Measurements from ENCODE around the gene ZSWIM1. TPM values are rescaled to one million over a fixed set of nuclear protein-coding genes. Genes with fewer than 3 reads are reported as not detected.
"Not testable (repeated sequence)": the region's sequence is repeated elsewhere in the genome, so short reads cannot be mapped to it uniquely, and the experiment has no call there.

ZSWIM1 gene
- total RNA-seq, 4 donors from 2014 or later: 9.7 to 18.4 (median 15.0) TPM

- H3K27ac ChIP-seq: no peak overlapping the region
- no peaks in the 10 kb centered on the region for H3K9me3 ChIP-seq
- H3K4me1 ChIP-seq: peaks cover 23% of the 10 kb centered on the region
- H3K36me3 ChIP-seq: no peaks in the 10 kb centered on the region
- H3K27me3 ChIP-seq: no peaks in the 10 kb centered on the region
- WGBS: 88% methylated on average over 14 of the region's 14 CpGs
- H3K4me3 ChIP-seq: no peak overlapping the region
- DNase-seq (ENCODE audit: low spot score in 2 of 2): no peak
- TF ChIP-seq POLR2A (IDR thresholded peaks at IDR 0.05) (no peak), EP300 (IDR thresholded peaks at IDR 0.05) (no peak), CTCF (IDR thresholded peaks at IDR 0.05) (no peak), POLR2AphosphoS5 (IDR thresholded peaks at IDR 0.05) (no peak)
Observed at GRCh38 chr20:45927071-45927878, 46.2 kb downstream of the ZSWIM1 start.

- not testable (repeated sequence) for H3K36me3 ChIP-seq; H3K27me3 ChIP-seq; H3K4me3 ChIP-seq; H3K27ac ChIP-seq; H3K9me3 ChIP-seq; DNase-seq (ENCODE audit: low spot score in 2 of 2)
- WGBS: 94% methylated on average over 17 of the region's 17 CpGs
- H3K4me1 ChIP-seq: peaks cover 28% of the 10 kb centered on the region
Observed at GRCh38 chr20:45931680-45932079, 50.7 kb downstream of the ZSWIM1 start.

DNA sequence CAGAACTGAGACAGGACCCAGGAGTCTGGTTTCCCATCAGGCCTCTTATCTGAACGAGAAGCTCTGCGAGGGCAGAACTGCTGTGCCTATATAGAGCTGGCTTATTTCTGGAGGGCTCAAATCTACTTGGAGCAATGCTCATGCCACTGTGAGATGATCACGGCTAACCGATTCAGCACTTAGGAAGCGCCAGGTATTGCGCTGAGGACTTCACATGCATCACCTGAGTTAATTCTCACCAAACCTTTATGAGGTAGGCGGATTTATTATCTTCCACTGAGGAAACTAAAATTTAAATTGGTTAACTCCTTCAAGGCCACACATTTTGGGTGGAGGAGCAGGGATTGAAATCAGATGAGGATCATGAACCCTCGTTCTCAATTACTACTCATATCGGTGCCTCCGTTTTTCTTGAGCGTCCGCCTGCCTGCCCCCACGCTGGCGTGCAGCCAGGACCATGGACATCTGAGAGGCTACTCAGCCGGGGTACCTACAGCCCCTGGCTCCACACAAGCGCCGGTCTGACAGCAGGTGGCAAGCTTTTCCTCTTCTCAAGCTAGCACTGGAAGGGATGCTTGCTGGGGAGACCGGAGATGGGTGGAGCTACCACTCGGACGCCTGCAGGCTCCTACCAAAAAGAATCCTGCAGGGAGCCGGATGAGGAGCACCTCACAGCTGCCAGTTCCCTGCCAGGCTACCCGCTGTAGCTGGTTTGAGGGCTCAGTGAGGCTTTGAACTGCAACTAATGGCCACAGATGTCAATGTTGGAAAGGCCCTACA is 52.4 kb downstream of the ZSWIM1 start:
- H3K36me3 ChIP-seq: peaks cover 16% of the 10 kb centered on the region

GRCh38 chr20:45934046-45934585 is 53.1 kb downstream of the ZSWIM1 start:
- peak overlapping the region; percentile 100 for H3K27ac ChIP-seq
- 0% methylated on average over 5 of the region's 34 CpGs for WGBS
- DNase-seq (ENCODE audit: low spot score in 2 of 2): no peak
- peak overlapping the region; percentile 86 for H3K4me3 ChIP-seq
- H3K36me3 ChIP-seq: peaks cover 22% of the 10 kb centered on the region
- H3K27me3 ChIP-seq: no peaks in the 10 kb centered on the region
- TF ChIP-seq CTCF (IDR thresholded peaks at IDR 0.05): no peak
- TF ChIP-seq POLR2AphosphoS5 (IDR thresholded peaks at IDR 0.05): no peak
- TF ChIP-seq POLR2A (IDR thresholded peaks at IDR 0.05): no peak
- TF ChIP-seq EP300 (IDR thresholded peaks at IDR 0.05): no peak
- H3K9me3 ChIP-seq: no peaks in the 10 kb centered on the region
- H3K4me1 ChIP-seq: peaks cover 38% of the 10 kb centered on the region

More for the DNA sequence above, 52.4 kb downstream of the ZSWIM1 start:
- peak in 1 of 2 donors; percentile 84 for DNase-seq (ENCODE audit: low spot score in 2 of 2)
- Histone ChIP-seq H3K9me3 (no peaks in the 10 kb centered on the region), H3K4me3 (peak overlapping the region; percentile 86), H3K27ac (peak overlapping the region; percentile 100), H3K27me3 (no peaks in the 10 kb centered on the region), H3K4me1 (peaks cover 38% of the 10 kb centered on the region)
- TF ChIP-seq POLR2AphosphoS5 (IDR thresholded peaks at IDR 0.05) (no peak), CTCF (IDR thresholded peaks at IDR 0.05) (peak in 1 of 2 donors; percentile 15), EP300 (IDR thresholded peaks at IDR 0.05) (no peak), POLR2A (IDR thresholded peaks at IDR 0.05) (no peak)
- WGBS: 43% methylated on average over 13 of the region's 22 CpGs

Other genes with a start within 250 kb of the ZSWIM1 start
- not detected for gene WFDC9, start 249.9 kb upstream of the ZSWIM1 start, total RNA-seq
- not detected for gene WFDC11, start 211.0 kb upstream of the ZSWIM1 start, total RNA-seq
- not detected for gene WFDC13, start 179.2 kb upstream of the ZSWIM1 start, total RNA-seq
- not detected for gene WFDC10B, start 176.2 kb upstream of the ZSWIM1 start, total RNA-seq
- not detected for gene SPINT4, start 158.9 kb upstream of the ZSWIM1 start, total RNA-seq
- 10 to 100 TPM in 2 of 4 donors, 1 to 10 TPM in 2; 1.2 to 34.8 (median 17.6) TPM for gene WFDC3, start 89.3 kb upstream of the ZSWIM1 start, total RNA-seq
- gene DNTTIP1, start 89.3 kb upstream of the ZSWIM1 start, total RNA-seq: 10 to 100 TPM; 18.7 to 59.6 (median 30.5) TPM
- 10 to 100 TPM in 3 of 4 donors, 1 to 10 TPM in 1; 9.0 to 25.4 (median 20.7) TPM for gene UBE2C, start 68.6 kb upstream of the ZSWIM1 start, total RNA-seq
- 1 to 10 TPM in 1 of 4 donors, under 1 TPM in 1, not detected in 2; 0.91 to 1.6 TPM for gene TNNC2, start 53.9 kb upstream of the ZSWIM1 start, total RNA-seq
- gene SNX21, start 47.4 kb upstream of the ZSWIM1 start, total RNA-seq: 100 to 1,000 TPM; 106 to 161 (median 143) TPM
- 10 to 100 TPM; 34.4 to 62.0 (median 44.3) TPM for gene ACOT8, start 23.8 kb upstream of the ZSWIM1 start, total RNA-seq
- gene ZSWIM3, start 23.6 kb upstream of the ZSWIM1 start, total RNA-seq: 1 to 10 TPM; 2.1 to 4.6 (median 3.6) TPM
- 10 to 100 TPM in 1 of 4 donors, 1 to 10 TPM in 2, not detected in 1; 1.9 to 12.9 (median 6.4) TPM for gene SPATA25, start 6.4 kb downstream of the ZSWIM1 start, total RNA-seq
- 10 to 100 TPM in 1 of 4 donors, 1 to 10 TPM in 3; 4.2 to 11.5 (median 5.7) TPM for gene NEURL2, start 10.0 kb downstream of the ZSWIM1 start, total RNA-seq
- 100 to 1,000 TPM in 3 of 4 donors, 10 to 100 TPM in 1; 95.5 to 133 (median 120) TPM for gene CTSA, start 10.1 kb downstream of the ZSWIM1 start, total RNA-seq
- gene PLTP, start 30.9 kb downstream of the ZSWIM1 start, total RNA-seq: 100 to 1,000 TPM in 1 of 4 donors, 10 to 100 TPM in 3; 49.2 to 138 (median 70.4) TPM
- gene PCIF1, start 53.5 kb downstream of the ZSWIM1 start, total RNA-seq: 10 to 100 TPM; 37.2 to 70.3 (median 42.4) TPM
- gene ZNF335, start 91.0 kb downstream of the ZSWIM1 start, total RNA-seq: 10 to 100 TPM; 25.8 to 62.6 (median 35.1) TPM
- 1 to 10 TPM in 2 of 4 donors, under 1 TPM in 2; 0.30 to 1.9 (median 0.96) TPM for gene MMP9, start 127.7 kb downstream of the ZSWIM1 start, total RNA-seq
- under 1 TPM in 1 of 4 donors, not detected in 3; 0.40 TPM for gene SLC12A5, start 148.0 kb downstream of the ZSWIM1 start, total RNA-seq
- 10 to 100 TPM; 23.2 to 30.1 (median 25.2) TPM for gene NCOA5, start 208.7 kb downstream of the ZSWIM1 start, total RNA-seq
- 10 to 100 TPM; 12.9 to 30.6 (median 17.2) TPM for gene CD40, start 237.1 kb downstream of the ZSWIM1 start, total RNA-seq

Data from suprapubic skin (tissue), 4 donors.